NCI-H345 treated with DMSO at 0.1 percent for 48 hours (cell line): Measurements from ENCODE around the gene NAA10.

Source experiments
- DNase-seq: peaks from one replicate; lab custom pipeline; 2025; ENCODE audit not compliant: unreplicated experiment; lab: John Stamatoyannopoulos, UW

NAA10 gene

DNA sequence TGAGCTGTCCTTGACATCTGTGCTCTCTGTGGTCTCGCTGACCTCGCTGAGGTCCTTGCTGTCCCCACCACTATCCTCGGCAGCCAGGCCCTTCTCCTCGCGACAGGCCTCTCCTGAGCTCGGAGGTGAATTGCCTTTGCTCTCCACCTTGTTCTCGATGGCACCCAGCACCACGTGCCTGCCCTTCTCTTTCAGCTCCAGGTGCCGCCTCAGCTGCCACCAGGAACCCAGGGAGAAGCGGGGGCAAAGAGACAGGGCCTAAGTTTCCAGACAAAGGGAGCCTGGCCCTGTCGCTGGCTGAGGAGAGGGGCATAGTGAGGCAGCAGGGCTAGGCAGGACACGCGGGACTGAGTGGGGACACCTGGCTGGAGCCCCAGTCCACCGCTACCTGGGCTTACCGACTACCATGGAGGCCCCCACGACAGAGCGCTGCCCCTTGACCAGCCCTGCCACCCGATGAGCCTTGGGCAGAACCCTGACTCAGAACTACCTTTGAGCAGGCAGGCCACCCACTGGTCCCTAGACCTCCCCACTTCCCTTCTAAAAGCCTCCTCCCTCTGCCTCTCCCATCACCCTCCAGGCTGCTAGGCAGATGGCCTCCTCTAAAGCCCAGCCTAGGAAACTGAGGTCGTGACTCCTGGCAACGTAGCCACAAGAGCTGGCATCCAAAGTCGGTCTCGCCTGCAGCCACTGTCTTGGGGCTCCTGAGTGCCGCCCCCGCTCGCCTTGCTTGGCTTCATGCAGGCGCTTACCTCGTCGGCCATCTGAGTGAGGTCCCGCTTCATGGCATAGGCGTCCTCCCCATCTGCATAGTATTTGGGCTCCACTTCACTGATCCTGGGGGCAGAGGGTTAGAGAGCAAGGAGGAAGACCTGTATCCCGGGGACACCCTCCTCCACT is 4.6 kb downstream of the NAA10 start:
- no peak for DNase-seq

DNA sequence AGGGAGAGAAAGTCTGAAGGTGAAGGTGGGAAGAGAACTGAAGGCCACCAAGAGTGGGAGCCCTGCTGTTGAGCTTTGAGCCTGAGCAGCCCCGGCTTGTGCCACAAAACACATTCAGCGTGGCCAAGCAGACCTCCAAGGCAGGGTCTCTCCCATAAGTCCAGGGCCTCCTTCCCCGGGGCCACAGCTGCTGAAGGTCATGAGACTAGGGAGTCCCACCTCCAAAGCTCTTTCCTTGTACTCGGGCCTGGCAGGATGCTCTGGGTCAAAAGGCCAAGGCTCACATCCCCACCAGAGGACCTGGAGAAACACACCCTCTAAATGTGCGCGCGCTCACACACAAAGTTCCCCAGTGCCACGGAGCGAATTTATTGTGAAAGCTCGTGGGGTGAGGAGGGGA is 5.3 kb downstream of the NAA10 start:
- no peak for DNase-seq

DNA sequence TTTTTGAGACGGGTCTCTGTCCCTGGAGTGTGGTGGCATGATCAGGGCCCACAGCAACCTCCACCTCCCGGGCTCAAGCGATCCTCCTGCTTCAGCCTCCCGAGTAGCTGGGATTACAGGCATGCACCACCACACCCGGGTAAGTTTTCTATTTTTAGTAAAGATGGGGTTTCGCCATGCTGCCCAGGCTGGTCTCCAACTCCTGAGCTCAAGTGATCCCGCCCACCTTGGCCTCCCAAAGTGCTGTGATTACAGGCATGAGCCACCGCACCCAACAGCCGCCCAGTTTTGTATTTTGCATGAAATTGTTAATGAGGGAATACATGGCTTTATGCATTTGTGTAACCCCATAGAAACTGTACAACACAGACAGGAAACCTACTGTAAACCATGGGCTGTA is 6.0 kb downstream of the NAA10 start:
- no peak for DNase-seq

DNA sequence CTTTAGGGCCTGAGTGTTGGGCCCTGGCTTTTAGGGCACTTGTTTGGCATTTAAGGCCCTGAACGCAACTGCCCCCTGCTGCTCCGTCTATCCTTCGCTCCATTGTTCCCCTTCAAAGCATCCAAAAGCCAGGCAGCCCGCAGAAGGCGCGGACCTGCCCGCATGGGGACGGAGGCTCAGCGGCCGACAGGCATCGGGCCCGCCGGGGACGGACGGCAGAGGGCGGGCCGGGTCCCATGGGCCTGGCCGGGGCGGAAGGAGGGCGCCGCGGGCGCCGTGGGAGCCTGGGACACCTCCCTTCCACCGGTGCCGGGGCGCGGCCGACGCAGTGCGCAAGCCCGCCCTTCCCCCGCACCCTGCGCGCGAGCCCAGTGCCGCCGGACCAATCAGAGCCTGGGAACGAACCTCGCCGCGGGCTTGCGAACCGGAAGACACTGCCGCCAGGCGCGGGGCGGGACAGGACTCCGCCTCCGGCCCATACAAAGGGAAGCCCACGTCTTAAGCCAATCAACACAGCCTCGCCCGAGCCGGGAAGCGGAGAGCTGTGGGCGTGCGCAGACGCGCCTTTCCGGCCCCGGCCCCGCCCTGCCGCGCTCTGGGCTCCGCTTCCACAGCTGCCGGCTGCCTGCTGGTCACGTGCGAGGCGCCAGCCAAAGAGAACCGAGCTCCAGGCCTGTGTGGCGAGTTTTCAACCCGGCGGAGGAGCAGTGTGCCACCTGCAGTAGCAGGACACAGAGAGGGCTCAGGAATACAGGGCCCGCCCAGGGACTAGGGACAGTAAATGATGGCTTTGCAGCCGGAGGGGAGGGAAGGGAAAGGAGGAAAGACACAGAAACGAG is 6.7 kb downstream of the NAA10 start:
- peak; percentile 91 for DNase-seq

GRCh38 chrX:153927672-153927921 is 7.2 kb downstream of the NAA10 start:
- no peak for DNase-seq

GRCh38 chrX:153926858-153927671 is 7.8 kb downstream of the NAA10 start:
- DNase-seq: peak; percentile 43

GRCh38 chrX:153926552-153926857 is 8.3 kb downstream of the NAA10 start:
- no peak for DNase-seq

DNA sequence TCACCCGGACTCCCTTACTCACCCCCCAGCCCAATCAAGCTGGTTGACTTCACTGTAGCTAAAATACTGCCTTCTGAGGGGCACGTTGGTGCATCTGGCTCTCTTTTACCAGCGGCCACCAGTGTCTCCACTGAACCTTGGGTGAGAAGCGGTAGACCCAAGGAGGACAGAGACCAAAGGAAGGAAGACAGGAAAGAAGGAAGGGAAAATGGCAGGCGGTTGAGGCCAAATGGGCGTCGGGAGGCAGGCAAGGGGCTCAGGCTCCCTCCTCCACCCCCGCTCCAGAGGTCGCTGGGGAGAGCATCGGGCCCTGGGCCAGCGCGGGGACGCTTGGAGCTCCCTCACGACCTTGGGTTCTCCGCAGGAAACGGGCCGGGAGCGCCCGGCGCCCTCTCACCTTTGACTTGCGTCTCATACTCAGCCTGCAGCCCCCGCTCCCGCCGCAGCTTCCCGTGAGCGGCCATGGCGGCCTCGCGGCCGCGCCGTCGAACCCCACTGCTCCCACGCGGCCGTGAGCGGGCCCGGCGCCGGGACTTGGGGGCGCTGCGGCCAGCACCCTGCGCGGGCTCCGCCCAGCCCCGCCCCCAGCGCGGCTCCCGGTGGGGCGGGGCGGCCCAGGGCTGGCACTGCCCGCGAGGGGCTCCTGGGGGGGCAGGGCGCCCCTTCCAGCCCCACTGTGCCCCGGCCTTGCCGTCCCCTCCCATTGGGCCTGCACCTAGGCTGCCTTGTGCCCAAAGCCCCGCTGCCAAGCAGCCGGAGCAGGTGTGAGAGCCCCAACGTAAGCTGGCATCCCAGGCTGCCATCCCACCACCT is 8.9 kb downstream of the NAA10 start, which contains the start of gene ARHGAP4:
Gene ARHGAP4, minus strand, starts transcription at position 526 of the 813 bp plus-strand sequence. Its CDS starts 62 bp downstream, at position 464.
- DNase-seq: no peak

DNA sequence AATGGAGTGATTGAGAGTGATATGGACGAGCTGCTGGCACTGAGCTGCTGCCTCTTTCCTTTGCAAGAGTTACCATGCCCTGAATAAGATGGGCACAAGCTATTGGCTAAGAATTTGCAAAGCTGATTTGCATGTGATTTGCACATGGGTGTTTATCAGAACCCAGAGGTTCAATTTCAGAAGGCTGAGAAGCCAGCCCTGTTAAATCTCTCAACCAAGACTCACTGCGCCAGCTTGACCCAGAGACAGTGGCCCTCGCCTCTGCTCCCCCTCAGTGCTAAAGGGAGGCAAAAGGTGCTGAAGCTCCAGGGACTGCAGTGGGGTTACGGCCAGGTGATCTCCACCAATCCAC is 9.5 kb downstream of the NAA10 start:
- DNase-seq: no peak

DNA sequence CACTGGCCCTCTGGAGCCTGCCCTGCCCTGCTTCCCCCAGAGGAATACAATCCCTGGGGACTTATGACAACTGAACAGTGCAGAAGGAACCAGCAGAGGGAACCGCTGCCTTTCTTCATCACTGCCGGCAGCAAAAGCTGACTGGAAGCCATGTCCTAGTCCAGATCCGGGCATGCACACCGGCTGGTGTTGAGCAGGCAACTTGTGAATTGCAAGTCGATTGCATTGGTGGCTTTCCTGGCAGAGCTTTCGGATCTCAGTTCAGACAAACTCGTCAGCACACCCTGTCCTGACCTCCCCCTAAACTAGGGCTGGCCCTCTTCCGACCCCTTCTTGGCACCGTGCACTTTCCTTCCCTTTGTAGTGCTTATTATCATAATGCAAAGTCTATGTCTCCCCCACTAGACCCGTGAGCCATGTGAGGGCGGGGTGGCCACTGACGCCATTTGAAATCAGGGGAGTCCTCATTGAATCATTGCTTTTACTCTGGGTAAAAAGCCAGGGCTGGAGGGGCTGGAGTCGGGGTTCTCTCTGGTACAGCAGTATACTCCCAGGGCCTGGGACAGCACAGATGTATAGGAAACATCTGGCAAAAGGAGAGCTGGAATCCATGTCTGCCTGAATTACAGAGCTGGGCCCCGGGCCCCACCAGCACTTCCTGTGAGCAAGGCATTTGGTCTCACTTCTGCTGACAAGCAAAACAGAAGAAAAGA is 10.5 kb downstream of the NAA10 start:
- no peak for DNase-seq

- no peak for DNase-seq
Observed at GRCh38 chrX:153922932-153923857, 11.6 kb downstream of the NAA10 start.

- DNase-seq: no peak
Observed at GRCh38 chrX:153921511-153922446, 13.1 kb downstream of the NAA10 start.

- DNase-seq: no peak
Observed at GRCh38 chrX:153921070-153921469, 13.8 kb downstream of the NAA10 start.

GRCh38 chrX:153920546-153920945 is 14.3 kb downstream of the NAA10 start:
- DNase-seq: no peak

- DNase-seq: no peak
Observed at GRCh38 chrX:153919281-153919680, 15.6 kb downstream of the NAA10 start.

DNA sequence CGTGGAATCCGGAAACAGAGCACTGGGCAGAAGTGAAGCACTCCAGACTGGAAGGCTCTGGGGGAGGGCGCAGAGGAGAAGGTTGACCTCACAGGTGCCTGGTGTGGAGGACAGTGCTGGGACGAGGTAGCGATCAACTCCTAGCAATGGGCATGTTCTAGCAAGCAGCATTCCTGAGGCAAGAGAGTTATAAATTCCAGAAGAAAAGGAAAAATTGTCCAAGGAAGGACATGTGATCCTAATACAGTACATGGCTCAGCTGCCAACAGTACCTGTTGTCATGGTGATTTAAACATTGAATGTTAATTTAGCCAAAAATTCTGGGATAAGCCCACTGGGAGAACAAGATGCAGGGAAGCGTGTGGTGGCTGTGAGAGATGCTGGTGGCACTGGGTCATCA is 17.0 kb downstream of the NAA10 start:
- no peak for DNase-seq

GRCh38 chrX:153913701-153914100 is 21.1 kb downstream of the NAA10 start:
- no peak for DNase-seq

DNA sequence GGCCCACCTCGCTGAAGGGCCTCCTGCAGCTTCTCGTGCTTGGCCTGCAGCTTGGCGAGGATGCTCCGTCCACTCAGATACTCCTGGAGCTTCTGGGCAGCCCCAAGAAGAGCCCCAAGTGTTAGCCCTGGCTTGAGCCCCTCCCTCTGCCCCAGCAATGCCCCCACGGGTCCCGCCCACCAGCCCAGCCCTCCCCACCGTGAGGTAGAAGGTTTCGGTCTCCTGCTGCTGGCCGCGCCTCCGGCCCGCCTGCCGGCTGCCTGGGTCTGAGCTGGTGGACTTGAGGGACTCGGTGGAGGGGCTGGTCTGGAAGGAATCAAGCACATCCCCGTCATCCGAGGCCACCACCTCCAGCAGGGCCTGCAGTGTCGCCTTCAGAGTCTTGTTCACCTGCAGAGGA is 21.6 kb downstream of the NAA10 start:
- DNase-seq: no peak
